HepG2 (cell line): ENCODE results near the gene KMT2A. TPM values are rescaled to one million over a fixed set of nuclear protein-coding genes. Genes with fewer than 3 reads are reported as not detected.

ENCODE experiments used
- ATRX ChIP-seq: sonication (generic); formaldehyde crosslinking; IDR thresholded peaks from 2 replicates; pipeline ENCODE4 v1.4.0; 2020; ENCODE audit warnings: missing genetic modification reagents, borderline replicate concordance
- EHMT2 ChIP-seq: fragments of 200-600 bp; sonication (generic); IDR thresholded peaks from 2 replicates; pipeline ENCODE4 v1.7.0; 2017; ENCODE audit warnings: antibody characterized with exemption, low read depth, low read length, borderline replicate concordance
- ELF1 ChIP-seq: sonication (generic); formaldehyde crosslinking; IDR thresholded peaks from 2 replicates; pipeline ENCODE4 v1.4.0; 2020; ENCODE audit warnings: missing genetic modification reagents
- FOXA3 ChIP-seq: IDR thresholded peaks from 2 replicates; pipeline ENCODE4 v1.6.1; 2016; ENCODE audit warnings: missing genetic modification reagents, missing compliant biosample characterization
- GTF3A ChIP-seq: sonication (generic); formaldehyde crosslinking; conservative IDR thresholded peaks from 2 replicates; pipeline ENCODE4 v1.4.0; 2020; ENCODE audit warnings: mild to moderate bottlenecking, missing genetic modification reagents
- KDM1A ChIP-seq: IDR thresholded peaks from 2 replicates; pipeline ENCODE4 v1.6.1; 2016; ENCODE audit warnings: missing compliant biosample characterization
- PCBP1 ChIP-seq: fragments of 200-400 bp; formaldehyde crosslinking; IDR thresholded peaks from 2 replicates; pipeline ENCODE4 v1.6.1; 2017; ENCODE audit warnings: mild to moderate bottlenecking, low read depth, low read length, borderline replicate concordance
- RCOR2 ChIP-seq: IDR thresholded peaks from 2 replicates; pipeline ENCODE4 v1.6.1; 2016; ENCODE audit warnings: missing biosample characterization, missing genetic modification reagents
- SNAPC2 ChIP-seq: sonication (generic); formaldehyde crosslinking; IDR thresholded peaks from 2 replicates; pipeline ENCODE4 v1.8.1; 2022; ENCODE audit warnings: mild to moderate bottlenecking, missing genetic modification reagents
- TCF7L2 ChIP-seq: IDR thresholded peaks from 2 replicates; pipeline ENCODE4 v1.6.1; 2011; ENCODE audit warnings: mild to moderate bottlenecking, low read depth, low read length, moderate library complexity
- ZNF225 ChIP-seq: sonication (generic); formaldehyde crosslinking; IDR thresholded peaks from 2 replicates; pipeline ENCODE4 v1.4.0; 2020; ENCODE audit warnings: mild to moderate bottlenecking, missing genetic modification reagents
- ZNF777 ChIP-seq: sonication (generic); formaldehyde crosslinking; IDR thresholded peaks from 2 replicates; pipeline ENCODE4 v1.4.0; 2020; ENCODE audit warnings: missing genetic modification reagents
- ZSCAN21 ChIP-seq: sonication (generic); formaldehyde crosslinking; IDR thresholded peaks from 2 replicates; pipeline ENCODE4 v1.8.0; 2022; ENCODE audit warnings: mild to moderate bottlenecking, missing genetic modification reagents, moderate library complexity, borderline replicate concordance
- polyA plus RNA-seq, 8 experiments: library from polyadenylated mRNA; depleted of rRNA in 3 of 8; stranded (reverse) in 7 of 8; unstranded in 1 of 8; fragments of >200 nt; fragmentation: Illumina TruSeq in 4 of 8; extraction: Trizol in 4 of 8; gene quantifications; 2 replicates each; pipeline versions ENCODE4 v1.2.1 to v1.2.3, GENCODE V29; 2011 to 2016; ENCODE audit warnings: low read depth in 4 of 8, missing spikeins in 1 of 8, mixed read lengths in 1 of 8; ENCODE audit not compliant: insufficient read depth in 1 of 8
- total RNA-seq, 5 experiments: library from RNA; depleted of rRNA; stranded (reverse); fragments of >200 nt; fragmentation: Illumina TruSeq; extraction: Trizol; gene quantifications; 2 replicates each; pipeline ENCODE4 v1.2.3, GENCODE V29; 2016; ENCODE audit warnings: low read depth in 1 of 5
- TF ChIP-seq, protein P1 (sequence below): sonication (generic); formaldehyde crosslinking; IDR thresholded peaks from 2 replicates; pipeline ENCODE4 v1.4.0; 2020; ENCODE audit warnings: mild to moderate bottlenecking, missing genetic modification reagents, borderline replicate concordance
- TF ChIP-seq, protein P2 (sequence below): sonication (generic); formaldehyde crosslinking; IDR thresholded peaks from 2 replicates; pipeline ENCODE4 v1.4.0; 2020; ENCODE audit warnings: missing genetic modification reagents
- TF ChIP-seq, protein P3 (sequence below): sonication (generic); formaldehyde crosslinking; IDR thresholded peaks from 2 replicates; pipeline ENCODE4 v1.8.1; 2023; ENCODE audit warnings: missing genetic modification reagents, mild to moderate bottlenecking, borderline replicate concordance
- TF ChIP-seq, protein P4 (sequence below): sonication (generic); formaldehyde crosslinking; conservative IDR thresholded peaks from 2 replicates; pipeline ENCODE4 v1.5.0; 2020; ENCODE audit warnings: missing genetic modification reagents
- TF ChIP-seq, protein P5 (sequence below): sonication (generic); formaldehyde crosslinking; IDR thresholded peaks from 2 replicates; pipeline ENCODE4 v1.4.0; 2020; ENCODE audit warnings: mild to moderate bottlenecking, low read depth, missing genetic modification reagents

Gene KMT2A
- total and polyA plus RNA-seq, 2 of the 13 experiments (the other 11 are each of a cell fraction or from before 2014, with no cell fraction given): 12.4 to 20.0 TPM

DNA sequence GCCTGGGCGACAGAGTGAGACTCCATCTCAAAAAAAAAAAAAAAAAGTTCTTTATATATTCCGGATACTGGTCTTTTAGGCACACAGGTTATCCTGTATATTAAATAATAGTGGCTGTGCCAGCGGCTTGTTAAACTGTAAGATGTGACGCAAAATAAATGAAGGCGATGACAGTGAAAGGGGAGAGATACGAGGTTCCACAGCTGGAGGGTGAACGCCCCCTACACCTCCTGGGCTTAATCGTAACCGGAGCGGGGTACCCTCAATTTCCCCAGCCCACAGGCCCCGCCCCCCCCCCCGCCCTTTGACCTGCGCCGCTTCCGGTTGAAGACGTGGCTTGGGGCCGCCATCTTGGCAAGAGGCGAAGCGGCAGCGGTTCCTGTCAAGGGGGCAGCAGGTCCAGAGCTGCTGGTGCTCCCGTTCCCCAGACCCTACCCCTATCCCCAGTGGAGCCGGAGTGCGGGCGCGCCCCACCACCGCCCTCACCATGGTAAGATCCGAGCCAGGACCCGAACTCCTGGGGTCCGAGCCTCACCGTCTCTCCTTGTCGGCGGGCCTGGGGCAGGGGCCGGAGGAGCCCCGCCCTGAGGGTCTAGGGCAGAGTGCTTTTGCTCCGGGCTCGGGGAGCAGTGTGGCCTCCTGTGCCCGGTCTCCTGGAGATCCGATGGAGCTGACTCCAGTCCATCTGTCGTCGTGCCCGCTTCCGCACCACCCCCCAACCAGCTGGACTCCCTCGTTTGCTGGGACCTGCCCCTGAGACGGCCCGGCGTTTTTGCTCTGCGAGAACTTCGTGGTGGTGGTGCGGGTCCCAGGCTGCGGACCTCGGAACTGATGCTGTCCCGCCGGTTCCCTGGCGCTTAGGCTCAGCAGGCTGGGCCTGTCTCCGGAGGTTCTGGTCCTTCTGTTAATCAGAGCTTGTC, 136.0 kb downstream of the KMT2A start, which contains the start of gene ARCN1 (continued):
- TF ChIP-seq, protein P1, sequence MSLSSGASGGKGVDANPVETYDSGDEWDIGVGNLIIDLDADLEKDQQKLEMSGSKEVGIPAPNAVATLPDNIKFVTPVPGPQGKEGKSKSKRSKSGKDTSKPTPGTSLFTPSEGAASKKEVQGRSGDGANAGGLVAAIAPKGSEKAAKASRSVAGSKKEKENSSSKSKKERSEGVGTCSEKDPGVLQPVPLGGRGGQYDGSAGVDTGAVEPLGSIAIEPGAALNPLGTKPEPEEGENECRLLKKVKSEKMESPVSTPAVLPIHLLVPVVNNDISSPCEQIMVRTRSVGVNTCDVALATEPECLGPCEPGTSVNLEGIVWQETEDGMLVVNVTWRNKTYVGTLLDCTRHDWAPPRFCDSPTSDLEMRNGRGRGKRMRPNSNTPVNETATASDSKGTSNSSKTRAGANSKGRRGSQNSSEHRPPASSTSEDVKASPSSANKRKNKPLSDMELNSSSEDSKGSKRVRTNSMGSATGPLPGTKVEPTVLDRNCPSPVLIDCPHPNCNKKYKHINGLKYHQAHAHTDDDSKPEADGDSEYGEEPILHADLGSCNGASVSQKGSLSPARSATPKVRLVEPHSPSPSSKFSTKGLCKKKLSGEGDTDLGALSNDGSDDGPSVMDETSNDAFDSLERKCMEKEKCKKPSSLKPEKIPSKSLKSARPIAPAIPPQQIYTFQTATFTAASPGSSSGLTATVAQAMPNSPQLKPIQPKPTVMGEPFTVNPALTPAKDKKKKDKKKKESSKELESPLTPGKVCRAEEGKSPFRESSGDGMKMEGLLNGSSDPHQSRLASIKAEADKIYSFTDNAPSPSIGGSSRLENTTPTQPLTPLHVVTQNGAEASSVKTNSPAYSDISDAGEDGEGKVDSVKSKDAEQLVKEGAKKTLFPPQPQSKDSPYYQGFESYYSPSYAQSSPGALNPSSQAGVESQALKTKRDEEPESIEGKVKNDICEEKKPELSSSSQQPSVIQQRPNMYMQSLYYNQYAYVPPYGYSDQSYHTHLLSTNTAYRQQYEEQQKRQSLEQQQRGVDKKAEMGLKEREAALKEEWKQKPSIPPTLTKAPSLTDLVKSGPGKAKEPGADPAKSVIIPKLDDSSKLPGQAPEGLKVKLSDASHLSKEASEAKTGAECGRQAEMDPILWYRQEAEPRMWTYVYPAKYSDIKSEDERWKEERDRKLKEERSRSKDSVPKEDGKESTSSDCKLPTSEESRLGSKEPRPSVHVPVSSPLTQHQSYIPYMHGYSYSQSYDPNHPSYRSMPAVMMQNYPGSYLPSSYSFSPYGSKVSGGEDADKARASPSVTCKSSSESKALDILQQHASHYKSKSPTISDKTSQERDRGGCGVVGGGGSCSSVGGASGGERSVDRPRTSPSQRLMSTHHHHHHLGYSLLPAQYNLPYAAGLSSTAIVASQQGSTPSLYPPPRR (CRISPR knock-in tag): no peak
- TF ChIP-seq, protein P2, sequence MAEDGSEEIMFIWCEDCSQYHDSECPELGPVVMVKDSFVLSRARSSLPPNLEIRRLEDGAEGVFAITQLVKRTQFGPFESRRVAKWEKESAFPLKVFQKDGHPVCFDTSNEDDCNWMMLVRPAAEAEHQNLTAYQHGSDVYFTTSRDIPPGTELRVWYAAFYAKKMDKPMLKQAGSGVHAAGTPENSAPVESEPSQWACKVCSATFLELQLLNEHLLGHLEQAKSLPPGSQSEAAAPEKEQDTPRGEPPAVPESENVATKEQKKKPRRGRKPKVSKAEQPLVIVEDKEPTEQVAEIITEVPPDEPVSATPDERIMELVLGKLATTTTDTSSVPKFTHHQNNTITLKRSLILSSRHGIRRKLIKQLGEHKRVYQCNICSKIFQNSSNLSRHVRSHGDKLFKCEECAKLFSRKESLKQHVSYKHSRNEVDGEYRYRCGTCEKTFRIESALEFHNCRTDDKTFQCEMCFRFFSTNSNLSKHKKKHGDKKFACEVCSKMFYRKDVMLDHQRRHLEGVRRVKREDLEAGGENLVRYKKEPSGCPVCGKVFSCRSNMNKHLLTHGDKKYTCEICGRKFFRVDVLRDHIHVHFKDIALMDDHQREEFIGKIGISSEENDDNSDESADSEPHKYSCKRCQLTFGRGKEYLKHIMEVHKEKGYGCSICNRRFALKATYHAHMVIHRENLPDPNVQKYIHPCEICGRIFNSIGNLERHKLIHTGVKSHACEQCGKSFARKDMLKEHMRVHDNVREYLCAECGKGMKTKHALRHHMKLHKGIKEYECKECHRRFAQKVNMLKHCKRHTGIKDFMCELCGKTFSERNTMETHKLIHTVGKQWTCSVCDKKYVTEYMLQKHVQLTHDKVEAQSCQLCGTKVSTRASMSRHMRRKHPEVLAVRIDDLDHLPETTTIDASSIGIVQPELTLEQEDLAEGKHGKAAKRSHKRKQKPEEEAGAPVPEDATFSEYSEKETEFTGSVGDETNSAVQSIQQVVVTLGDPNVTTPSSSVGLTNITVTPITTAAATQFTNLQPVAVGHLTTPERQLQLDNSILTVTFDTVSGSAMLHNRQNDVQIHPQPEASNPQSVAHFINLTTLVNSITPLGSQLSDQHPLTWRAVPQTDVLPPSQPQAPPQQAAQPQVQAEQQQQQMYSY (CRISPR knock-in tag): peak; percentile 57; the same call in 1 of the 2 replicates
- TF ChIP-seq ELF1 (peak; percentile 66), ZNF777 (CRISPR knock-in tag) (no peak; the same call in 1 of the 2 replicates), KDM1A (CRISPR knock-in tag) (no peak), RCOR2 (CRISPR knock-in tag) (no peak), ATRX (CRISPR knock-in tag) (no peak), FOXA3 (CRISPR knock-in tag) (peak; percentile 4; the same call in 1 of the 2 replicates), SNAPC2 (CRISPR knock-in tag) (no peak), PCBP1 (no peak; the same call in 1 of the 2 replicates), EHMT2 (no peak), GTF3A (CRISPR knock-in tag) (no peak), TCF7L2 (no peak), ZSCAN21 (CRISPR knock-in tag) (peak; percentile 53; the same call in 1 of the 2 replicates), ZNF225 (CRISPR knock-in tag) (no peak)
- TF ChIP-seq, protein P3, sequence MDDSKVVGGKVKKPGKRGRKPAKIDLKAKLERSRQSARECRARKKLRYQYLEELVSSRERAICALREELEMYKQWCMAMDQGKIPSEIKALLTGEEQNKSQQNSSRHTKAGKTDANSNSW (CRISPR knock-in tag): no peak
- TF ChIP-seq, protein P4, sequence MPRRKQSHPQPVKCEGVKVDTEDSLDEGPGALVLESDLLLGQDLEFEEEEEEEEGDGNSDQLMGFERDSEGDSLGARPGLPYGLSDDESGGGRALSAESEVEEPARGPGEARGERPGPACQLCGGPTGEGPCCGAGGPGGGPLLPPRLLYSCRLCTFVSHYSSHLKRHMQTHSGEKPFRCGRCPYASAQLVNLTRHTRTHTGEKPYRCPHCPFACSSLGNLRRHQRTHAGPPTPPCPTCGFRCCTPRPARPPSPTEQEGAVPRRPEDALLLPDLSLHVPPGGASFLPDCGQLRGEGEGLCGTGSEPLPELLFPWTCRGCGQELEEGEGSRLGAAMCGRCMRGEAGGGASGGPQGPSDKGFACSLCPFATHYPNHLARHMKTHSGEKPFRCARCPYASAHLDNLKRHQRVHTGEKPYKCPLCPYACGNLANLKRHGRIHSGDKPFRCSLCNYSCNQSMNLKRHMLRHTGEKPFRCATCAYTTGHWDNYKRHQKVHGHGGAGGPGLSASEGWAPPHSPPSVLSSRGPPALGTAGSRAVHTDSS (CRISPR knock-in tag): no peak
- TF ChIP-seq, protein P5, sequence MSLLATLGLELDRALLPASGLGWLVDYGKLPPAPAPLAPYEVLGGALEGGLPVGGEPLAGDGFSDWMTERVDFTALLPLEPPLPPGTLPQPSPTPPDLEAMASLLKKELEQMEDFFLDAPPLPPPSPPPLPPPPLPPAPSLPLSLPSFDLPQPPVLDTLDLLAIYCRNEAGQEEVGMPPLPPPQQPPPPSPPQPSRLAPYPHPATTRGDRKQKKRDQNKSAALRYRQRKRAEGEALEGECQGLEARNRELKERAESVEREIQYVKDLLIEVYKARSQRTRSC (CRISPR knock-in tag): no peak
